Pons (tissue), 1 donor: ENCODE measurements around the gene RRM1.

ENCODE experiments used
- DNase-seq: peaks from one replicate; pipeline ENCODE4 v3.0.0-alpha.2; 2016; ENCODE audit warnings: low spot score

Gene RRM1

GRCh38 chr11:4187055-4187988 is 92.7 kb downstream of the RRM1 start:
- DNase-seq = peak; percentile 76
